Ramos (cell line): ENCODE measurements around the gene SHROOM3.

Source experiments
- in situ Hi-C: fragments of 300-500 bp; cut with MboI; formaldehyde crosslinking; loops from one replicate; pipeline ENCODE4 v1.14.3; 2022; ENCODE audit warnings: low sequenced_read_pairs; ENCODE audit not compliant: unreplicated experiment

The SHROOM3 gene

DNA sequence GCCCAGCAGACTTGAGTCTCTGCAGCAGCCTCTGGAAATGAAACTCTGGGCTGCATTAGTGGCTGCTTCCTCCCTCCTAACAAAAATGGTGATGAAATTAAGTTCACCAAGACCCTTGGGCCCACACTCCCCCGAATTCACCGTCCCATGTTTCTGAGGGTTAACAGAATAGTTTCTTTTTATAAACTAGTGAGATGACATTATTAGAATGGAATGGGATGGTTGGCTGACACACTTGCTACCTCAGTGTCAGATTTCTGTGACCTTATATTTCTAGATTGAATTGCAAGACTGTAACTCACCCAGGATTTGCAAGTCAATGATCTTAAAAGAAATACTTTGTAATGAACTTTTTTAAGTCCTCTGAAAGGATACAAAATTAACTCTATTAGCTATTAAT, 127.1 kb downstream of the SHROOM3 start:
- in situ Hi-C loops: no loop called here

GRCh38 chr4:76562836-76563453, 127.9 kb downstream of the SHROOM3 start:
- in situ Hi-C loops: no loop called here

- in situ Hi-C loops: no loop called here
Measured at GRCh38 chr4:76563454-76564122, 128.6 kb downstream of the SHROOM3 start.

GRCh38 chr4:76564123-76564915, 129.3 kb downstream of the SHROOM3 start:
- in situ Hi-C loops: no loop called here

DNA sequence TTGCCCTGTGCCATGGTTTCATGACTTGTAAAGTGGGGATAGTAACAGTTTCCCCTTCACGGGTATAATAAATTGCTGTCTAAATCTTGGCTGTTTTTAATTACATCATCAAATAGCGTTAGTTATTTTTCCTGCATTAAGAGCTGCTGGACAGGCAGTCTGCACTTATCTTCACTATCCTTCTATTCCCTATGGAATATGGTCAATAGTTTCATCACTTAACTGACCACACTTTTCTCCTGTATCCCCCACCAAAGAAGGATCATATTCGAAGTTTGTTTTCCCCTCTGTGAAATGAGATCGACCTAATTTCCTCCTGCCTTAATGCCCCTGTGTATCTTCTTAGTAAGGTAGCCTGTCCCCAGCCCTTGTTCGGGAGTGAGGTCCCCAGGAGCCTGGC, 133.2 kb downstream of the SHROOM3 start:
- in situ Hi-C loops: no loop called here

GRCh38 chr4:76569225-76569624, 134.2 kb downstream of the SHROOM3 start:
- in situ Hi-C loops: no loop called here

- in situ Hi-C loops: no loop called here
Measured at GRCh38 chr4:76569706-76570105, 134.7 kb downstream of the SHROOM3 start.

DNA sequence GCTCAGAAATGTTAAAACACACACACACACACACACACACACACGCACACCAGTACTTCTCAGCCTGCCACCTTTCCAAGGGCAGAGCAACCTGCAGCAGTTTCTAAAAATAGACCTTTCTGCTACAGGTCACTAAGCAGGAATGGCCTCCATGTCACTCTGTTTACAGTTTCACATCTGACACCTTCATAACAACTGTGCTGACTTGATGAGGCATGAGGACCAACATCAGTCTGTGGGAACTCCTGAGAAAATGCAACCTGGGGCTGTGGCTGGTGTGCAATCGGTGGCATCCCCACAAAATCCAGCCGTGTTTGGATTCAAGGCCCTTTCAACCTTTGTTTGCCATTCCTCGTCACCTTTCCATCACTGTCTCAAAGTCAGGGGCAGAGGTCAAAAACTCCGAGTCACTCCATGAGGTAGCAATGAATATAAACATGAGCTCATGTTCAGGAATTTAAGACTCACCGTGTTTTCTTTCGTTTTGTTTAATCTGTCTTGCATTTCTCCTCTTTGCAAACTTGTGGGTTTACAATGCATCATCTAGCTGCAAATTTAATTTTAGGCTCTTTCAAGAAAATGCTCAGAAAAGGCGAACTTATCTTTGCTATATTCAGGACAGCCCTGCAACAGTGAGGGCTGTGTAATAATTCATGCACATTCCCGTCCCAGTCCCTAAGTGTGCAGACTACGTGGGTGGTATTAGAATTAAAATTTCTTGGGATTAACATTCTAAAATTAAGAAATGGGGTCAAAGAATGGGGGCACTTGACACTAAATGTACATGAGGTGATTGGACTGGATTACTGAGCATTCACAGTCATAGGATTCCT, 135.3 kb downstream of the SHROOM3 start:
- in situ Hi-C loops: no loop called here

GRCh38 chr4:76571274-76571673, 136.2 kb downstream of the SHROOM3 start:
- in situ Hi-C loops: no loop called here

DNA sequence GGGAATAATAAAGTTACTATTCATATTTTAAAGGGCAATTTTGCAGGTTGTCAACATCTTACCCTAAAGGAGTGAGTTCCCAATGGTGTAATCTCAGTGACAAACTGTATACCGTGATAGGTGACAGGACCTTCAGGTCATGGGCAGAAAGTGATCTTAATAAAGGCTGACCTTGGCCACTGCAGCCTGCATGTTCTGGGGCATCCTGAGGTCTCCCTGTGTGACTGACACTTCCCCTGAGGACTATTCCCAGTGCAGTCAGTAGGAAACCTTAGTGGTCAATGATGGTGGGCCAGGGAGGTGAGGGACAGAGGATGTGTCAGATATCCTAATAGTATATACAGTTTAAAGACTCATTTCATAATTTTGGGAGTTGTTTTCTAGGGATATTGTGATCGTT, 137.2 kb downstream of the SHROOM3 start:
- in situ Hi-C loops: no loop called here

DNA sequence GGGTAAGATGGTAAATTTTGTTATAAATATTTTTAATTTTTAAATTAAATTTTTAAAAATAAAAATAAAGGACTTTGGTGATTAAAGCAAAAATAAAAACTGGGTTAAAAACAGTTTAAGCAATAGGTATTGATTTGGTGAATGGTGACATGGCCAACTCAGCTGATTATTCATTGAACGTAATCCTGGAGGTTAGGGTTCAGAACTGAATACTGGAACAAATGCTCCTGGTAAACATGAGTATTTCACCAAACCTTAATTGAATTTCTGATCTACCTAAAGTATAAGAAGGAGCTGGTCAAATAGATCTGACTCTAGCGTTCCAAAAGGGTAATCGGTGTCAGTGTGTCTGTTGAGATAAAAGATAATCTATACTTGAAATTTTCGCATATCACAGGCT, 141.8 kb downstream of the SHROOM3 start:
- in situ Hi-C loops: no loop called here

GRCh38 chr4:76578002-76578560, 143.1 kb downstream of the SHROOM3 start:
- in situ Hi-C loops: no loop called here

DNA sequence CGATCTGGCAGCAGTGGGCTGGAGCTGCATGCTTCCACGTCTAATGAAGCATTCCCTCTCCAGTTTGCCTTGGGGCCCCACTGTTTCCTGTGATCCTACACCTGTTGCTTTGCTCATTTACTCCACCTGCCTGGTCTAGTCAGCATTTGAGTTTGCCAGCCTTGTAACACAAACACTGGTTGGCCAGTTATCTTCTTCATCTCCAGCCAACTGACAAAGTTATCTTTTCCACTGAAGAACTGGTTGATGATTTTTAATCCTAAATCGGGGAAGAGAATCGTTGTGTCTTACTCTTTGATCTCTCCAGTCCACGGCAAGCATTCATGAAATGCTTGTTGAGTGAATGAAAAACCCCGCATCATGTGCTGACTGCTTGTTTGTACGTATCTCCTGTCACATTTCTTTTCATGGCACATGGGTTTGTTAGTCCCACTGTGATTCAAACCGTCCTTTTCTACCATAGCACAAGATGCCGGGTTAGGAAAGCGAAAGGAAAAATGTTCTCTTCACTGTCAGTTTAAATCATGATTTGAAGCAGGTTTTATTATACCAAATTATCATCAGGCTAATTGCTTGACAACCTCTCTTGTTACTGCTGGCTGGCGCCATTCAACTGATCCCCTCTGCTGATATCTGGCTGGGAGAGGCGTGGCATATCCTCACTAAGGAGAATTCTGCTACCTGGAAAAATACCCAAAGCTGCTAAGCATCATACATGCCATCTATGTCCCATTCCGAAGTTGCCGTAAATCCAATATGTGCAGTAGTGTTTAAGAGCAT, 144.8 kb downstream of the SHROOM3 start:
- in situ Hi-C loops: no loop called here

GRCh38 chr4:76581077-76581962, 146.3 kb downstream of the SHROOM3 start:
- in situ Hi-C loops: no loop called here

GRCh38 chr4:76582074-76582816, 147.2 kb downstream of the SHROOM3 start:
- in situ Hi-C loops: no loop called here

DNA sequence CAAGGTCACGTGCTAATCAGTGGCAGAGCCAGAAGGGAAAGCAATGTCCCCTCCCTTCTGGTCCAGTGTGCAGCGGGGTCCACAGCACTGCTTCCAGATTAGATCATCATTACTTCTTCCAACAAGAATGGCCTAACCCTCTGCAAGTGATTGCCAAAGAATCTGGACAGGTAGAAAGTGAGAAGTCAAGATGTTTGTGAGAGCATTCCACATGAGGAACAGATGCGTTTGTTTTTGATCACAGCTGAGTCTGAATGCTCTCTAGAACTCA, 147.7 kb downstream of the SHROOM3 start:
- in situ Hi-C loops: no loop called here

- in situ Hi-C loops: no loop called here
Measured at GRCh38 chr4:76584241-76585152, 149.5 kb downstream of the SHROOM3 start.
